Hematopoietic multipotent progenitor cell treated with erythropoietin and hydrocortisone succinate and interleukin-3 and kit ligand, for 4 days (in vitro differentiated cells): ENCODE data around the gene GNAI3.

Source experiments
- DNase-seq: peaks from one replicate; pipeline ENCODE4 v3.0.0-alpha.2; 2015

GNAI3 gene

GRCh38 chr1:109603229-109603628 lies 54.8 kb downstream of the GNAI3 start:
- DNase-seq, result no peak

GRCh38 chr1:109605381-109605780 lies 57.0 kb downstream of the GNAI3 start:
- no peak for DNase-seq

GRCh38 chr1:109609881-109610280 lies 61.5 kb downstream of the GNAI3 start:
- no peak for DNase-seq

GRCh38 chr1:109610609-109611307 lies 62.3 kb downstream of the GNAI3 start:
- no peak for DNase-seq

GRCh38 chr1:109611308-109611990 lies 63.0 kb downstream of the GNAI3 start:
- no peak for DNase-seq

- no peak for DNase-seq
Observed at GRCh38 chr1:109613361-109614147, 65.1 kb downstream of the GNAI3 start.

GRCh38 chr1:109615879-109616278 lies 67.5 kb downstream of the GNAI3 start:
- DNase-seq, result peak; percentile 86

GRCh38 chr1:109616391-109616790 lies 68.0 kb downstream of the GNAI3 start:
- DNase-seq, result no peak

GRCh38 chr1:109617291-109617801 lies 68.9 kb downstream of the GNAI3 start:
- DNase-seq, result no peak

GRCh38 chr1:109618661-109619575 lies 70.5 kb downstream of the GNAI3 start:
- DNase-seq, result no peak

- DNase-seq, result peak; percentile 92
Observed at GRCh38 chr1:109619576-109620400, 71.4 kb downstream of the GNAI3 start, which contains the start of the genes AMPD2 and GNAT2. TSS of gene AMPD2 (plus strand) at chr1:109619837. CDS start at chr1:109621176, 1,339 bp downstream. TSS of gene GNAT2 (minus strand) at chr1:109619616. CDS start at chr1:109612870, 6,746 bp downstream.

- DNase-seq, result no peak
Observed at GRCh38 chr1:109620401-109620791, 72.0 kb downstream of the GNAI3 start.

- DNase-seq, result peak; percentile 98
Observed at GRCh38 chr1:109620841-109621286, 72.4 kb downstream of the GNAI3 start.

- peak; percentile 62 for DNase-seq
Observed at GRCh38 chr1:109621379-109622136, 73.1 kb downstream of the GNAI3 start.

- no peak for DNase-seq
Observed at GRCh38 chr1:109622137-109622892, 73.9 kb downstream of the GNAI3 start.

GRCh38 chr1:109622895-109623294 lies 74.5 kb downstream of the GNAI3 start:
- peak; percentile 90 for DNase-seq

- DNase-seq, result peak; percentile 86
Observed at GRCh38 chr1:109623601-109624161, 75.3 kb downstream of the GNAI3 start.

- DNase-seq, result peak; percentile 78
Observed at GRCh38 chr1:109624201-109625010, 76.0 kb downstream of the GNAI3 start.
